WTC11 (cell line): ENCODE measurements around the gene CARM1.
"Not testable (repeated sequence)": the region's sequence is repeated elsewhere in the genome, so short reads cannot be mapped to it uniquely, and the experiment has no call there.

Experiments used
- CREM ChIP-seq: sonication (generic); formaldehyde crosslinking; IDR thresholded peaks from 2 replicates; pipeline ENCODE4 v1.8.1; 2022; ENCODE audit warnings: mild to moderate bottlenecking, missing genetic modification reagents, moderate library complexity
- ESRRA ChIP-seq: sonication (generic); formaldehyde crosslinking; IDR thresholded peaks from 2 replicates; pipeline ENCODE4 v1.8.1; 2022; ENCODE audit warnings: mild to moderate bottlenecking, missing genetic modification reagents, borderline replicate concordance
- GABPB1 ChIP-seq: sonication (generic); formaldehyde crosslinking; IDR thresholded peaks from 2 replicates; pipeline ENCODE4 v1.8.1; 2023; ENCODE audit warnings: mild to moderate bottlenecking, missing genetic modification reagents
- IRF2 ChIP-seq: sonication (generic); formaldehyde crosslinking; IDR thresholded peaks from 2 replicates; pipeline ENCODE4 v1.8.0; 2022; ENCODE audit warnings: low read depth, missing genetic modification reagents, borderline replicate concordance
- RELA ChIP-seq: sonication (generic); formaldehyde crosslinking; IDR thresholded peaks from 2 replicates; pipeline ENCODE4 v1.8.1; 2022; ENCODE audit warnings: missing genetic modification reagents, mild to moderate bottlenecking, borderline replicate concordance
- SMAD3 ChIP-seq: sonication (generic); formaldehyde crosslinking; IDR thresholded peaks from 2 replicates; pipeline ENCODE4 v1.8.0; 2022; ENCODE audit warnings: missing genetic modification reagents, mild to moderate bottlenecking, borderline replicate concordance
- SP1 ChIP-seq: sonication (generic); formaldehyde crosslinking; conservative IDR thresholded peaks from 2 replicates; pipeline ENCODE4 v1.8.1; 2022; ENCODE audit warnings: missing genetic modification reagents
- ZNF232 ChIP-seq: sonication (generic); formaldehyde crosslinking; IDR thresholded peaks from 2 replicates; pipeline ENCODE4 v1.8.0; 2022; ENCODE audit warnings: mild to moderate bottlenecking, missing genetic modification reagents
- ZNF317 ChIP-seq: sonication (generic); formaldehyde crosslinking; IDR thresholded peaks from 2 replicates; pipeline ENCODE4 v1.8.1; 2023; ENCODE audit warnings: low read depth, mild to moderate bottlenecking, moderate library complexity, missing genetic modification reagents, borderline replicate concordance
- ZNF396 ChIP-seq: fragments of 250-450 bp; sonication (Bioruptor Pico); IDR thresholded peaks from 2 replicates; pipeline ENCODE4 v1.8.0; 2021; ENCODE audit warnings: mild to moderate bottlenecking, moderate library complexity, borderline replicate concordance
- TF ChIP-seq, protein P1 (sequence below): fragments of 200-600 bp; IDR thresholded peaks from 2 replicates; pipeline ENCODE4 v1.8.0; 2022; ENCODE audit warnings: antibody characterized with exemption
- TF ChIP-seq, protein P2 (sequence below): fragments of 250-450 bp; sonication (Bioruptor Pico); IDR thresholded peaks from 2 replicates; pipeline ENCODE4 v1.9.0; 2021; ENCODE audit warnings: mild to moderate bottlenecking
- TF ChIP-seq, protein P3 (sequence below): sonication (generic); formaldehyde crosslinking; conservative IDR thresholded peaks from 2 replicates; pipeline ENCODE4 v1.8.1; 2023; ENCODE audit warnings: mild to moderate bottlenecking, low read depth, missing genetic modification reagents, moderate library complexity
- TF ChIP-seq, protein P4 (sequence below): sonication (generic); formaldehyde crosslinking; IDR thresholded peaks from 2 replicates; pipeline ENCODE4 v1.8.0; 2023; ENCODE audit warnings: missing genetic modification reagents

DNA sequence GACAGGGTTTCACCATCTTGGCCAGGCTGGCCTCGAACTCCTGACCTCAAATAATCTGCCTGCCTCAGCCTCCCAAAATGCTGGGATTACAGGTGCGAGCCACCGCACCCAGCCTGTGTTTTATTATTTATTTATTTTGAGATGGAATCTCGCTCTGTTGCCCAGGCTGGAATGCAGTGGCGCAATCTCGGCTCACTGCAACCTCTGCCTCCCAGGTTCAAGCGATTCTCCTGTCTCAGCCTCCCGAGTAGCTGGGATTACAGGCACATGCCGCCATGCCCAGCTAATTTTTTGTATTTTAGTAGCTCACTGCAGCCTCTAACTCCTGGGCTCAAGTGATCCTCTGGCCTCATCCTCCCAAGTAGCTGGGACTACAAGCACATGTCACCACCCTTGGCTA is 6.3 kb downstream of the CARM1 start:
- TF ChIP-seq, protein P1, sequence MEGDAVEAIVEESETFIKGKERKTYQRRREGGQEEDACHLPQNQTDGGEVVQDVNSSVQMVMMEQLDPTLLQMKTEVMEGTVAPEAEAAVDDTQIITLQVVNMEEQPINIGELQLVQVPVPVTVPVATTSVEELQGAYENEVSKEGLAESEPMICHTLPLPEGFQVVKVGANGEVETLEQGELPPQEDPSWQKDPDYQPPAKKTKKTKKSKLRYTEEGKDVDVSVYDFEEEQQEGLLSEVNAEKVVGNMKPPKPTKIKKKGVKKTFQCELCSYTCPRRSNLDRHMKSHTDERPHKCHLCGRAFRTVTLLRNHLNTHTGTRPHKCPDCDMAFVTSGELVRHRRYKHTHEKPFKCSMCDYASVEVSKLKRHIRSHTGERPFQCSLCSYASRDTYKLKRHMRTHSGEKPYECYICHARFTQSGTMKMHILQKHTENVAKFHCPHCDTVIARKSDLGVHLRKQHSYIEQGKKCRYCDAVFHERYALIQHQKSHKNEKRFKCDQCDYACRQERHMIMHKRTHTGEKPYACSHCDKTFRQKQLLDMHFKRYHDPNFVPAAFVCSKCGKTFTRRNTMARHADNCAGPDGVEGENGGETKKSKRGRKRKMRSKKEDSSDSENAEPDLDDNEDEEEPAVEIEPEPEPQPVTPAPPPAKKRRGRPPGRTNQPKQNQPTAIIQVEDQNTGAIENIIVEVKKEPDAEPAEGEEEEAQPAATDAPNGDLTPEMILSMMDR: not testable (repeated sequence)
- not testable (repeated sequence) for TF ChIP-seq SMAD3 (CRISPR knock-in tag); ZNF232 (CRISPR knock-in tag); SP1; ZNF317 (CRISPR knock-in tag); ZNF396 (CRISPR knock-in tag); CREM; GABPB1 (CRISPR knock-in tag); ESRRA (CRISPR knock-in tag); RELA; IRF2 (CRISPR knock-in tag)
- TF ChIP-seq, protein P2, sequence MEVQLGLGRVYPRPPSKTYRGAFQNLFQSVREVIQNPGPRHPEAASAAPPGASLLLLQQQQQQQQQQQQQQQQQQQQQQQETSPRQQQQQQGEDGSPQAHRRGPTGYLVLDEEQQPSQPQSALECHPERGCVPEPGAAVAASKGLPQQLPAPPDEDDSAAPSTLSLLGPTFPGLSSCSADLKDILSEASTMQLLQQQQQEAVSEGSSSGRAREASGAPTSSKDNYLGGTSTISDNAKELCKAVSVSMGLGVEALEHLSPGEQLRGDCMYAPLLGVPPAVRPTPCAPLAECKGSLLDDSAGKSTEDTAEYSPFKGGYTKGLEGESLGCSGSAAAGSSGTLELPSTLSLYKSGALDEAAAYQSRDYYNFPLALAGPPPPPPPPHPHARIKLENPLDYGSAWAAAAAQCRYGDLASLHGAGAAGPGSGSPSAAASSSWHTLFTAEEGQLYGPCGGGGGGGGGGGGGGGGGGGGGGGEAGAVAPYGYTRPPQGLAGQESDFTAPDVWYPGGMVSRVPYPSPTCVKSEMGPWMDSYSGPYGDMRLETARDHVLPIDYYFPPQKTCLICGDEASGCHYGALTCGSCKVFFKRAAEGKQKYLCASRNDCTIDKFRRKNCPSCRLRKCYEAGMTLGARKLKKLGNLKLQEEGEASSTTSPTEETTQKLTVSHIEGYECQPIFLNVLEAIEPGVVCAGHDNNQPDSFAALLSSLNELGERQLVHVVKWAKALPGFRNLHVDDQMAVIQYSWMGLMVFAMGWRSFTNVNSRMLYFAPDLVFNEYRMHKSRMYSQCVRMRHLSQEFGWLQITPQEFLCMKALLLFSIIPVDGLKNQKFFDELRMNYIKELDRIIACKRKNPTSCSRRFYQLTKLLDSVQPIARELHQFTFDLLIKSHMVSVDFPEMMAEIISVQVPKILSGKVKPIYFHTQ (CRISPR knock-in tag): not testable (repeated sequence)
- TF ChIP-seq, protein P3, sequence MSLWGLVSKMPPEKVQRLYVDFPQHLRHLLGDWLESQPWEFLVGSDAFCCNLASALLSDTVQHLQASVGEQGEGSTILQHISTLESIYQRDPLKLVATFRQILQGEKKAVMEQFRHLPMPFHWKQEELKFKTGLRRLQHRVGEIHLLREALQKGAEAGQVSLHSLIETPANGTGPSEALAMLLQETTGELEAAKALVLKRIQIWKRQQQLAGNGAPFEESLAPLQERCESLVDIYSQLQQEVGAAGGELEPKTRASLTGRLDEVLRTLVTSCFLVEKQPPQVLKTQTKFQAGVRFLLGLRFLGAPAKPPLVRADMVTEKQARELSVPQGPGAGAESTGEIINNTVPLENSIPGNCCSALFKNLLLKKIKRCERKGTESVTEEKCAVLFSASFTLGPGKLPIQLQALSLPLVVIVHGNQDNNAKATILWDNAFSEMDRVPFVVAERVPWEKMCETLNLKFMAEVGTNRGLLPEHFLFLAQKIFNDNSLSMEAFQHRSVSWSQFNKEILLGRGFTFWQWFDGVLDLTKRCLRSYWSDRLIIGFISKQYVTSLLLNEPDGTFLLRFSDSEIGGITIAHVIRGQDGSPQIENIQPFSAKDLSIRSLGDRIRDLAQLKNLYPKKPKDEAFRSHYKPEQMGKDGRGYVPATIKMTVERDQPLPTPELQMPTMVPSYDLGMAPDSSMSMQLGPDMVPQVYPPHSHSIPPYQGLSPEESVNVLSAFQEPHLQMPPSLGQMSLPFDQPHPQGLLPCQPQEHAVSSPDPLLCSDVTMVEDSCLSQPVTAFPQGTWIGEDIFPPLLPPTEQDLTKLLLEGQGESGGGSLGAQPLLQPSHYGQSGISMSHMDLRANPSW: not testable (repeated sequence)
- TF ChIP-seq, protein P4, sequence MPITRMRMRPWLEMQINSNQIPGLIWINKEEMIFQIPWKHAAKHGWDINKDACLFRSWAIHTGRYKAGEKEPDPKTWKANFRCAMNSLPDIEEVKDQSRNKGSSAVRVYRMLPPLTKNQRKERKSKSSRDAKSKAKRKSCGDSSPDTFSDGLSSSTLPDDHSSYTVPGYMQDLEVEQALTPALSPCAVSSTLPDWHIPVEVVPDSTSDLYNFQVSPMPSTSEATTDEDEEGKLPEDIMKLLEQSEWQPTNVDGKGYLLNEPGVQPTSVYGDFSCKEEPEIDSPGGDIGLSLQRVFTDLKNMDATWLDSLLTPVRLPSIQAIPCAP (CRISPR knock-in tag): not testable (repeated sequence)
